Keratinocyte (primary cell): Measurements from ENCODE around the gene CDK14. TPM values are rescaled to one million over a fixed set of nuclear protein-coding genes. Genes with fewer than 3 reads are reported as not detected.

ENCODE experiments used
- DNase-seq: peaks from one replicate; pipeline ENCODE4 v3.0.0-alpha.2; 2011; ENCODE audit warnings: low read depth, missing footprints, low spot score
- FAIRE-seq: peaks from 2 replicates; lab custom pipeline; 2011; peaks lifted over from hg19 to GRCh38; lab: Jason Lieb, UNC
- H2AFZ ChIP-seq: 2 replicates; pipeline ENCODE4 v1.6.0; 2012; ENCODE audit warnings: low read length, control low read depth, inconsistent platforms; ENCODE audit not compliant: control insufficient read depth
- H3K27ac ChIP-seq: 2 replicates; pipeline ENCODE4 v1.5.1; 2011; ENCODE audit warnings: low read length; ENCODE audit not compliant: control insufficient read depth, insufficient read depth
- H3K27me3 ChIP-seq: 3 replicates; pipeline ENCODE4 v1.6.0; 2011; ENCODE audit warnings: low read length; ENCODE audit not compliant: control insufficient read depth, insufficient read depth; ENCODE audit errors: extremely low read depth
- H3K36me3 ChIP-seq, 2 experiments: 2 replicates in 1 of 2; 3 replicates in 1 of 2; pipeline ENCODE4 v1.5.1; 2011; ENCODE audit warnings: low read length in 2 of 2, mild to moderate bottlenecking in 1 of 2; ENCODE audit not compliant: control insufficient read depth in 2 of 2, insufficient read depth in 2 of 2; ENCODE audit errors: extremely low read depth in 1 of 2
- H3K4me1 ChIP-seq: 3 replicates; pipeline ENCODE4 v1.5.1; 2011; ENCODE audit warnings: low read length; ENCODE audit not compliant: control insufficient read depth, insufficient read depth; ENCODE audit errors: extremely low read depth
- H3K4me2 ChIP-seq: 3 replicates; pipeline ENCODE4 v1.6.0; 2011; ENCODE audit warnings: low read depth, low read length; ENCODE audit not compliant: control insufficient read depth, insufficient read depth; ENCODE audit errors: extremely low read depth
- H3K4me3 ChIP-seq, 3 experiments: fragments of 200-600 bp in 1 of 3; sonication (generic) in 1 of 3; 2 replicates in 2 of 3; 3 replicates in 1 of 3; pipeline ENCODE4 v1.5.1; 2011 to 2016; ENCODE audit warnings: low read length in 3 of 3, mild to moderate bottlenecking in 3 of 3, control low read depth in 2 of 3, inconsistent platforms in 1 of 3, low read depth in 1 of 3, mixed read lengths in 1 of 3, mixed run types in 1 of 3, moderate library complexity in 1 of 3; ENCODE audit not compliant: control insufficient read depth in 2 of 3, insufficient read depth in 2 of 3; ENCODE audit errors: extremely low read depth in 1 of 3
- H3K79me2 ChIP-seq: 2 replicates; pipeline ENCODE4 v1.6.0; 2012; ENCODE audit warnings: low read length; ENCODE audit not compliant: control insufficient read depth, insufficient read depth
- H3K9ac ChIP-seq: 3 replicates; pipeline ENCODE4 v1.6.0; 2011; ENCODE audit warnings: low read length; ENCODE audit not compliant: control insufficient read depth, insufficient read depth; ENCODE audit errors: extremely low read depth
- H3K9me1 ChIP-seq: 3 replicates; pipeline ENCODE4 v1.6.0; 2011; ENCODE audit warnings: low read length; ENCODE audit not compliant: control insufficient read depth, insufficient read depth; ENCODE audit errors: extremely low read depth
- H3K9me3 ChIP-seq: 2 replicates; pipeline ENCODE4 v1.5.1; 2012; ENCODE audit warnings: low read depth, low read length; ENCODE audit not compliant: control insufficient read depth
- H4K20me1 ChIP-seq: 3 replicates; pipeline ENCODE4 v1.6.0; 2011; ENCODE audit warnings: low read length; ENCODE audit not compliant: control insufficient read depth, insufficient read depth; ENCODE audit errors: extremely low read depth
- EZH2 ChIP-seq: IDR thresholded peaks from one replicate; pipeline ENCODE4 v1.6.1; 2012; ENCODE audit warnings: inconsistent platforms, mild to moderate bottlenecking, low read length, moderate library complexity
- dilution Hi-C: fragments of 300-500 bp; cut with MboI; formaldehyde crosslinking; loops from one replicate; pipeline ENCODE4 v1.7.0; 2020; ENCODE audit warnings: low sequenced_read_pairs; ENCODE audit not compliant: extremely low pct_ligation_motif_present
- polyA plus RNA-seq, 5 experiments: library from polyadenylated mRNA; depleted of rRNA in 3 of 5; stranded (reverse) in 3 of 5; stranded (forward) in 1 of 5; unstranded in 1 of 5; fragments of >200 nt; gene quantifications; 1 replicate in 1 of 5; 2 replicates in 3 of 5; 3 replicates in 1 of 5; pipeline versions ENCODE4 v1.2.1 to v1.2.3, GENCODE V29; 2011 to 2012; ENCODE audit warnings: missing spikeins in 2 of 5, low read depth in 1 of 5, low replicate concordance in 1 of 5
- TF ChIP-seq, protein P1 (sequence below), 3 experiments: IDR thresholded peaks in 1 of 3; conservative IDR thresholded peaks in 1 of 3; optimal IDR thresholded peaks in 1 of 3; 2 replicates in 2 of 3; 3 replicates in 1 of 3; pipeline versions ENCODE3 to v1.5.1; 2011; ENCODE audit warnings: low read length in 3 of 3, mild to moderate bottlenecking in 3 of 3, moderate library complexity in 2 of 3, control low read depth in 1 of 3, inconsistent platforms in 1 of 3; ENCODE audit not compliant: insufficient read depth in 2 of 3; ENCODE audit errors: extremely low read depth in 1 of 3

Gene CDK14
- polyA plus RNA-seq, 1 donor (not counting 4 experiments of a cell fraction or from before 2014, with no cell fraction given), result 4.0 TPM

DNA sequence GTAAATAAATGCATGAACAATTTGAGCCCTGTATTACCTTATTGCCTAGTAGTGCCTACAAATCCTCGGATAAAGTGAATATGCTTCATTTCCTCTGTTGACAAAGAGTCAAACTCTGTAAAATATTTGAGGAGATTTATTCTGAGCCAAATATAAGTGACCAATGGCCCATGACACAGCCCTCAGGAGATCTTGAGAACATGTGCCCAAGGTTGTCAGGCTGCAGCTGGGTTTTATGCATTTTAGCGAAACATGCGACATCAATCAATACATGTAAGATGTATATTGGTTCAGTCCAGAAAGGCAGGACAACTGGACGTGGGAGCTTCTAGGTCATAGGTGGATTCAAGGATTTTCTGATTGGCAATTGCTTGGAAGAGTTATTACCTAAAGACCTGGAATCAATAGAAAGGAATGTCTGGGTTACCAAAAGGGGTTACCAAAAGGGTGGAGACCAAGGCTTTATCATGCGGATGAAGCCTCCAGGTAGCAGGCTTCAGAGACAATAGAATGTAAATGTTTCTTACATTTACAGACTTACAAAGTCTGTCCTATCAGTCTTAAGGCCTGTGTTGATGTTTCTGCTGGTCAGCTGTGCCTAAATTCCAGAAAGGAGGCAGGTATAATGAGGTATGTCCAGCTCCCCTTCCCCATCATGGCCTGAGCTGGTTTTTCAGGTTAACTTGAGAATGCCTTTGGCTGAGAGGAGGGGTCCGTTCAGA, 448.0 kb downstream of the CDK14 start:
- Histone ChIP-seq H4K20me1 (no peaks in the 10 kb centered on the region), H3K4me1 (no peaks in the 10 kb centered on the region), H2AFZ (no peak overlapping the region), H3K36me3 (no peaks in the 10 kb centered on the region), H3K9me3 (no peaks in the 10 kb centered on the region), H3K9me1 (no peaks in the 10 kb centered on the region), H3K27me3 (no peaks in the 10 kb centered on the region), H3K9ac (no peak overlapping the region), H3K27ac (no peak overlapping the region), H3K79me2 (no peaks in the 10 kb centered on the region), H3K4me2 (no peak overlapping the region), H3K4me3 (no peak overlapping the region)
- TF ChIP-seq EZH2, result no peak
- TF ChIP-seq, protein P1, sequence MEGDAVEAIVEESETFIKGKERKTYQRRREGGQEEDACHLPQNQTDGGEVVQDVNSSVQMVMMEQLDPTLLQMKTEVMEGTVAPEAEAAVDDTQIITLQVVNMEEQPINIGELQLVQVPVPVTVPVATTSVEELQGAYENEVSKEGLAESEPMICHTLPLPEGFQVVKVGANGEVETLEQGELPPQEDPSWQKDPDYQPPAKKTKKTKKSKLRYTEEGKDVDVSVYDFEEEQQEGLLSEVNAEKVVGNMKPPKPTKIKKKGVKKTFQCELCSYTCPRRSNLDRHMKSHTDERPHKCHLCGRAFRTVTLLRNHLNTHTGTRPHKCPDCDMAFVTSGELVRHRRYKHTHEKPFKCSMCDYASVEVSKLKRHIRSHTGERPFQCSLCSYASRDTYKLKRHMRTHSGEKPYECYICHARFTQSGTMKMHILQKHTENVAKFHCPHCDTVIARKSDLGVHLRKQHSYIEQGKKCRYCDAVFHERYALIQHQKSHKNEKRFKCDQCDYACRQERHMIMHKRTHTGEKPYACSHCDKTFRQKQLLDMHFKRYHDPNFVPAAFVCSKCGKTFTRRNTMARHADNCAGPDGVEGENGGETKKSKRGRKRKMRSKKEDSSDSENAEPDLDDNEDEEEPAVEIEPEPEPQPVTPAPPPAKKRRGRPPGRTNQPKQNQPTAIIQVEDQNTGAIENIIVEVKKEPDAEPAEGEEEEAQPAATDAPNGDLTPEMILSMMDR (optimal IDR thresholded peaks at IDR 0.05 in 1 of 3, IDR thresholded peaks at IDR 0.05 in 1 of 3, conservative IDR thresholded peaks at IDR 0.05 in 1 of 3; ENCODE audit: extremely low read depth in 1 of 3, insufficient read depth in 2 of 3, low read length in 3 of 3), result no peak
- FAIRE-seq, result no peak
- DNase-seq, result no peak
- dilution Hi-C loops, result no loop called here

DNA sequence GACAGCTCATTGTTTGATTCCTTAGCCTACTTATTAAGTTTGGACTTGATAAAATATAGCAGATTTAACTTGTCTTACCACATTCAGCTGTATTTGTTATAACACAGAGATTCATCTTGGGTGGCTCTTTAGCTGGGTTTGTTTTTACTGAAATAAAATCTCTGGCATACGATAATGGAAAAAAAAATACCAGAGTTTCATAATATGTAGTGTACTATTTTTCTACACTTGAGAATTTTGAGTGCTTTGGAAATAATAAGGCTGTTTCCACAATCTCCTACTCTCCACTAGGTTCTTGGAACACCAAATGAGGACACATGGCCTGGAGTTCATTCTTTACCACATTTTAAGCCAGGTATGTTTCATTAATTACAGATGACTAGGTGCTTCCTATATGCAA, 449.5 kb downstream of the CDK14 start:
- Histone ChIP-seq H3K27ac (no peak overlapping the region), H3K27me3 (no peaks in the 10 kb centered on the region), H3K9ac (no peak overlapping the region), H3K4me1 (no peaks in the 10 kb centered on the region), H3K79me2 (no peaks in the 10 kb centered on the region), H4K20me1 (no peaks in the 10 kb centered on the region), H3K36me3 (no peaks in the 10 kb centered on the region), H2AFZ (no peak overlapping the region), H3K4me3 (no peak overlapping the region), H3K9me3 (no peaks in the 10 kb centered on the region), H3K4me2 (no peak overlapping the region), H3K9me1 (no peaks in the 10 kb centered on the region)
- TF ChIP-seq, protein P1 (optimal IDR thresholded peaks at IDR 0.05 in 1 of 3, IDR thresholded peaks at IDR 0.05 in 1 of 3, conservative IDR thresholded peaks at IDR 0.05 in 1 of 3; ENCODE audit: extremely low read depth in 1 of 3, insufficient read depth in 2 of 3, low read length in 3 of 3), result no peak
- TF ChIP-seq EZH2, result no peak
- dilution Hi-C loops, result no loop called here
- DNase-seq (no peak), FAIRE-seq (no peak)
